Coronary artery (tissue), 2 donors: ENCODE data around the gene SLITRK1.

Experiments
- DNase-seq: peaks from one replicate; pipeline ENCODE4 v3.0.0-alpha.2; 2017; ENCODE audit warnings: low spot score
- H3K27ac ChIP-seq, 2 donors: fragments of 200-600 bp; sonication (generic); one replicate each; pipeline ENCODE4 v1.5.1; 2016 to 2019
- H3K4me3 ChIP-seq: fragments of 200-600 bp; sonication (generic); 2 replicates; pipeline ENCODE4 v1.5.1; 2016; ENCODE audit warnings: mild to moderate bottlenecking, moderate library complexity
- TF ChIP-seq, protein P1 (sequence below): fragments of 200-600 bp; sonication (generic); IDR thresholded peaks from one replicate; pipeline ENCODE4 v1.5.1; 2019; ENCODE audit warnings: antibody characterized with exemption

SLITRK1 gene, protein sequence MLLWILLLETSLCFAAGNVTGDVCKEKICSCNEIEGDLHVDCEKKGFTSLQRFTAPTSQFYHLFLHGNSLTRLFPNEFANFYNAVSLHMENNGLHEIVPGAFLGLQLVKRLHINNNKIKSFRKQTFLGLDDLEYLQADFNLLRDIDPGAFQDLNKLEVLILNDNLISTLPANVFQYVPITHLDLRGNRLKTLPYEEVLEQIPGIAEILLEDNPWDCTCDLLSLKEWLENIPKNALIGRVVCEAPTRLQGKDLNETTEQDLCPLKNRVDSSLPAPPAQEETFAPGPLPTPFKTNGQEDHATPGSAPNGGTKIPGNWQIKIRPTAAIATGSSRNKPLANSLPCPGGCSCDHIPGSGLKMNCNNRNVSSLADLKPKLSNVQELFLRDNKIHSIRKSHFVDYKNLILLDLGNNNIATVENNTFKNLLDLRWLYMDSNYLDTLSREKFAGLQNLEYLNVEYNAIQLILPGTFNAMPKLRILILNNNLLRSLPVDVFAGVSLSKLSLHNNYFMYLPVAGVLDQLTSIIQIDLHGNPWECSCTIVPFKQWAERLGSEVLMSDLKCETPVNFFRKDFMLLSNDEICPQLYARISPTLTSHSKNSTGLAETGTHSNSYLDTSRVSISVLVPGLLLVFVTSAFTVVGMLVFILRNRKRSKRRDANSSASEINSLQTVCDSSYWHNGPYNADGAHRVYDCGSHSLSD

DNA sequence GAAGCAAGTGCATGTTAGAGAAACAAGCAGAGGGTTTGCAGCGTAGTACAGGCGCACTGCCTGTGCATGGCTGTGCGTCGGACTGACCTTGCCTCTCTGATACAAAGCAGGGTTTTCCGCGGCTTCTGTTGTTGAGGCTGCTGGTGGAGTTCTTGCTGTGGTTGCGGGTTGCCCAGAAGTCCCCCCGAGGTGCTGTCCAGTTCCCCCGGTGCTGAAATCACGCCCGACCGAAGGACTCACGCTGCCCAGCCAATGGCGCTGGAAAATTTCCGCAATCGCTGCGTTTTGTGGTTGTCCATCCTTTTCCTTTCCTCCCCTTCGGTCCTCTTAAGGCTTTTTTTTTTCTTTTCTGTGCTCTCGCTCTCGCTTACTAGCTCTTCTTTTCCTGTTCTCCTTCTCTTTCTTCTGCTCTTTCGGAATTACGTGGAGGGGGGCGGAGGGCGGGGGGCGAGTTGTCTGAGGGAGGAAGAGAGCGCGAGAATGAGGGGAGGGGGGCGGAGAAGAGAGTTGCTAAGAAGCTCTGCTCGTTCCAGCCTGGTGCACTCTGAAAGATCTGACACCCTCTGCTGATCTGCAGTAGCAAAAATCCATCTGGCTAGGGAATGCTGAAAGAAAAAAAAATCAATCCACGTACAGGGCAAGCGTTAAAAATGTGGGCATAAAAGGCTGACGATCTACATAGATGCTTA, at the start of gene SLITRK1:
SLITRK1 (minus strand) TSS at position 558 of the 689 bp plus-strand sequence. CDS start 967 bp downstream, outside the sequence.
- Histone ChIP-seq H3K27ac (no peak within 1 kb of the TSS), H3K4me3 (no peak within 1 kb of the TSS)
- no peak for DNase-seq
- TF ChIP-seq, protein P1, sequence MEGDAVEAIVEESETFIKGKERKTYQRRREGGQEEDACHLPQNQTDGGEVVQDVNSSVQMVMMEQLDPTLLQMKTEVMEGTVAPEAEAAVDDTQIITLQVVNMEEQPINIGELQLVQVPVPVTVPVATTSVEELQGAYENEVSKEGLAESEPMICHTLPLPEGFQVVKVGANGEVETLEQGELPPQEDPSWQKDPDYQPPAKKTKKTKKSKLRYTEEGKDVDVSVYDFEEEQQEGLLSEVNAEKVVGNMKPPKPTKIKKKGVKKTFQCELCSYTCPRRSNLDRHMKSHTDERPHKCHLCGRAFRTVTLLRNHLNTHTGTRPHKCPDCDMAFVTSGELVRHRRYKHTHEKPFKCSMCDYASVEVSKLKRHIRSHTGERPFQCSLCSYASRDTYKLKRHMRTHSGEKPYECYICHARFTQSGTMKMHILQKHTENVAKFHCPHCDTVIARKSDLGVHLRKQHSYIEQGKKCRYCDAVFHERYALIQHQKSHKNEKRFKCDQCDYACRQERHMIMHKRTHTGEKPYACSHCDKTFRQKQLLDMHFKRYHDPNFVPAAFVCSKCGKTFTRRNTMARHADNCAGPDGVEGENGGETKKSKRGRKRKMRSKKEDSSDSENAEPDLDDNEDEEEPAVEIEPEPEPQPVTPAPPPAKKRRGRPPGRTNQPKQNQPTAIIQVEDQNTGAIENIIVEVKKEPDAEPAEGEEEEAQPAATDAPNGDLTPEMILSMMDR = no peak

DNA sequence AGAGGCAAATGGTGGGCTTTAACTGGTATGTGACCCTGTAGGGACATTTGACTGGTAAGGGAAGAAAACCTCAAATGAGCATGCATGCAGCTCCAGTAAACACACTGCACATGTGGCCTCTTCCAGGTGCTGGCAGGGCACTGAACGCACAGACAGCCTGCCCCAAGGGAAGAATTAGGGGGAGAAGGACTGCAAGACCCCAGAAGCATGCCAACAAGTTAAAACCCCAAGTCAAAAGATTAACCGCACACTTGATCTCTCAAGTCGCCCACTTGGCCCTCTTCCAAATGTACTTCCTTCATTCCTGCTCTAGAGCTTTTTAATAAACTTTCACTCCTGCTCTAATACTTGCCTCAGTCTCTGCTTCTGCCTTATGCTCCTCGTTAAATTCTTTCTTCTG, 46.9 kb upstream of the SLITRK1 start:
- no peak for DNase-seq

DNA sequence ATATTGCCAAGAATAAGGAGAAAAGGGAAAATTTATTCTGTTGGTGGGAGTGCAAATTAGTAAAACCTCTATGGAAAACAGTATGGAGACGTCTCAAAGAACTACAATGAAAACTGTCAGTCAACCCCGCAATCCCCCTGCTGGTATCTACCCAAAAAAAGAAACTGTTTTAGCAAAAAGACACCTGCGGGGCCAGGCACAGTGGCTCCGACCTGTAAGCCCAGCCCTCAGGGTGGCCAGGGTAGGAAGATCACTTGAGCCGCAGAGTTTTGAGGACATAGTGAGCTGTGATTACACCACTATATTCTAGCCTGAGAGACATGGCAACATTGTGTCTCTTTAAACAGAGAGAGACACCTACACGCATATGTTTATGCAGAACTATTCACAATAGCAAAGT, 37.5 kb upstream of the SLITRK1 start:
- DNase-seq = no peak
- Histone ChIP-seq H3K27ac (no peak overlapping the region), H3K4me3 (no peak overlapping the region)
- TF ChIP-seq, protein P1 = no peak

More for the DNA sequence above, 46.9 kb upstream of the SLITRK1 start:
- H3K4me3 ChIP-seq = no peak overlapping the region
- TF ChIP-seq, protein P1 = no peak
- no peak overlapping the region for H3K27ac ChIP-seq

DNA sequence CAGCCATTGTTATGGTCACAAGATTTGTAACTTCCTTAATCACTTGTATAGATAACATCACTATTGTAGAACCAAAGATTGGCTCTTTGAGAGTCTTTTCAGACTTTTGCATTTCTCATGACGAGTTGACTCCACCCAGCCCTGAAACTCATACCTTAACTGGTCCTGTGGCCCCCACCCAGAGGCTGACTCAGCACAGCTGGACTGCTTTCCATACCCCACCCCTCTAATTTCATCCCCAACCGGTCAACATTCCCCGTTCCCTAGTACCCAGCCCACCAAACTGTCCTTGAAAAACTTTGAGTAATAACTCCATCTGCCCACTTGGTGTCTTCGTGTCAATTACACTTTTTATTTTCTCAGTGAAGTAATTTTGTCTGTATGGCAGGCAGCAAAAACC, 32.1 kb upstream of the SLITRK1 start:
- Histone ChIP-seq H3K4me3 (no peak overlapping the region), H3K27ac (no peak overlapping the region)
- DNase-seq = no peak
- TF ChIP-seq, protein P1 = no peak

DNA sequence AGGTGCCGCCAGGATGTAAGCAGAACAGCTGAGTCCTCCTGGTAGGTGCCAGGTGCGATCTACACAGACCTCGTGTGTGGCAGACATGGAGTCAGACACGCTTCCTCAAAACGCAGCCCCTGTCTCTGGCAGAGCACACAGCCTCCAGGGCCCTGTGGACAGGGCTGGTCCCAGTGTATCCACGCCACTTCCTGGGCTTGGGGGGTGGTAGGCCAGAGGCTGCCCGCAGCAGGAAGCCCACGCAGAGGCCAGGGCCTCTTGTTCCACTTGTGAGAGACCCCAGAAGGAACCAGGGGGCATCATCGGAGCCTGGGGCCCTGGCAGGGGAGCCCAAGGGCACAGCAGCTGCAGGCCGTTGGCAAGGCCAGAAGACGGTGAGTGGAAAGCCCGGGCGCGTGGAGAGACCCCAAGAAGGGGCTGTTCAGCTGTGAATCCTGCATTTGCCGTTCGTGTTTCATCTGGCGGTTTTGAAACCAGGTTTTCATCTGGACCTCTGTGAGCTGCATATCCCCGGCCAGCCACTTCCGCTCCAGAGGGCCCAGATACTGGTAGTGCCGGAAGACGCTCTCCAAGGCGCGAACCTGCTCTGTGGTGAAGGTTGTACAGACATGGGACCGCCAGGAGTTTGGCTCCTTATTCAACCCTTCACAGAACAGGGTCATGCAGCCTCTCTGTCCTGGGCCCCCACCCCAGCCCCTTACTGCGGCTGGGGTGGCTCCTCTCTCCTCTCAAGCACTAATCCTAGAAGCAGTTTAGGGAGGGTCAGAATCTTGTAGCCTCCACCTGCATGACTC, 25.1 kb upstream of the SLITRK1 start:
- H3K4me3 ChIP-seq = no peak overlapping the region
- no peak overlapping the region for H3K27ac ChIP-seq
- DNase-seq = no peak
- TF ChIP-seq, protein P1 = no peak

DNA sequence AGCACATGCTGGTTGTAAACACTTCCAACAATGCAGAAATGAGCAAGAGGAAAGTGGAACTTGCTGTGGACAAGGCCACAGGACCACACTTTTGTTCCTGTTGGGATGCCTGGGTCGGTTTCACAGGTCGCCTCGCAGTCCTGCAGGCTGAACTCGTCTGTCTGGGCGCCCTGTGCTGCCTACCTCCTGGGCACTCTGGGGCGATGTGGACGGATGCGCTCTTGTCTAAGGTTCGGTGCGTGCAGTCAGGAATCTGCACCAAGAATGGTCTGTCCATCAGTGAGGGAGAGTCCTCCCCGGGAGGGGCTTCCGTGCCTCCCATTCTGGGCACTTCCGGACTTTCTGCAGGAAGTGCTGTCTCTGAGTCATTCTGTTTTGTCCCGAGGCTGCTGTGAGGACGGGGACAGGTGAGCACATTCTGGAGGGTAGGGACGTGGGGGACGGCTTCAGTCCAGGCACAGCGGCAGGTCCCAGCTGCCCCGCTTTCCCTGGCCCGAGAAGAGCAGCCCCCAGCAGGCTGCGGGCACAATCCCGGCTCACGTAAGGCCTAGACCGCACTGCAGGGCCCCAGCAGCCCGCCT, 24.1 kb upstream of the SLITRK1 start:
- no peak overlapping the region for H3K4me3 ChIP-seq
- H3K27ac ChIP-seq = no peak overlapping the region
- DNase-seq = no peak
- TF ChIP-seq, protein P1 = no peak
